NCI-H2227 (cell line): ENCODE measurements around the gene MAPKAP1.

Experiments
- DNase-seq: peaks from one replicate; lab custom pipeline; 2025; ENCODE audit not compliant: unreplicated experiment; lab: John Stamatoyannopoulos, UW

MAPKAP1 gene

DNA sequence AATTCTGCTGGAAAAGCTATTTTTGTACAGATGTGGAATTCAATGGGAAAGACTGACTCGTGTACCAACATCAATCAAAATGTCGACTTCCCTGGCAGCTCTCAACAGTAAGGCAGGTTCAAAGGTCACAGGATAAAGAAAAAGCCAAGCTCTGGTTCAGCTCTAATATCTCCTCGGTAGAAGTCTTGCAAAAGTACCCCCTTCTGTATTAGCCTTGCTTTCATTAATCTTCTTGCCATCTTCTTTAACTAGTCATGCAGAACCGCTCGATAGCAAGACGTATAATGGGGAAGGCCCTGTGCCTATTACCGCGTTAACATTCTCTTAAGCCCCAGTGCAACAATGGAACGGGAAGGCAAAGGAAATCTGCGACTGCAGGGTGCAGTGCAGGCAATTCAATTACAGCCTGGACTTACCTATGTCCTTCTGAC, 244.1 kb downstream of the MAPKAP1 start:
- DNase-seq, result peak; percentile 75

DNA sequence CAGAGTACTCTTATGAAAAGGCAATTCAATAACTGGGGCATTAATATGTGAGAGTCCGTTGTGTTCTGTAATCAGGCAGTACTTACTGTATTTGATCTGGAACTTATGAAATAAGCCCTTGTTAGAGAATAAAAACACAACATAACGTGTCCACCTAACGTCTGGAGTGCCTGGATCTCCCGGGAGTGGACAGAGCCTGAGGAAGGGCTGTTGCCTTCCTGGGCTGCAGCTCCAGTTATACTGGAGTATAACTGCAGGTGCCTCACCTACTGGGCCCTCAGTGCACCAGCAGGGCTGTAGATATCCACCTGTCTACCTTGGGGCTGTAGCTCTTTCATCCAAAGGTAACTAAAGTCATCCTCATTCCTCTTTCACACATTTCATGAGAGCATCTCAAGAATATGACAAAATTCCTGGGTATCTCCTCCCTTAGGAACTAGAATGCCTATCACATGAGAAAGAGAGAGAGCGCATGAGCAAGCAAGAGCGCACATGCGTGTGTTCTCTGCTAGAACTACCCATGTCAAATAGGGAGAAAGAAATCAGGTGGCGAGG, 245.3 kb downstream of the MAPKAP1 start:
- no peak for DNase-seq

DNA sequence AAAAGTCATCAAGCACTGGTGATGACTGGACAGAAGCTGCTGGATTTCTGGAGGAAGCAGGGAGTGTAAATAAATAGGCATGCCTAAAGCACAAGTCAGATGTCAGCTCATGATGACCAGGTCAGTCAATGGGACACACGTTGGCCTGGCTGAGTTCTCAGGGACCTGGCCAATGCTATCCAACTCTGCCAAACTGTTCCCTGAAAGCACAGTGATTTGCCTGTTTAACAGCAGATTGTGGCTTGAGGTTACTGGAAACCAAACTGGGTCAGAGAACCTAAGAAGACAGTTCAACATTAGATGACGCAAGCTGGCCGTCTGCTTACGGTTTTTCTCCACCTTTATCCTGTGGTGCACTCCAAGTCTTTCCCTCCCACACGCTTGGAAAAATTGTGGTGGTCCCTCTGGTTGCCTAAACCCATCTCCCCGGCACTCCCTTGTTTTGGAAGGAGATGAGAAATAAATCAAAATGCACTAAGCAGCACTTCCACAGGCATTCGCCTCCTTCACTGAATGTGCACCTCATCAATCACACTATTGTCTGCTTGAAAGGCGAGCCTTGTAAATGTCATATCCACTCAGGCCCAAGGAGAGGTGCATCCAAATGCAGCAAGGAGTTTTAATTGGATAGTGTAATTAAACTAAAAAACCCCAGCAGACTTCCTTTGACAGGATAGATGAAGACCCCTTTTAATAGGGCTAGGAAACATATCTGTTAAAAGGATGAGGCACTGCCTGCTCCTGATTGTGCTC, 245.9 kb downstream of the MAPKAP1 start:
- DNase-seq, result peak; percentile 9

DNA sequence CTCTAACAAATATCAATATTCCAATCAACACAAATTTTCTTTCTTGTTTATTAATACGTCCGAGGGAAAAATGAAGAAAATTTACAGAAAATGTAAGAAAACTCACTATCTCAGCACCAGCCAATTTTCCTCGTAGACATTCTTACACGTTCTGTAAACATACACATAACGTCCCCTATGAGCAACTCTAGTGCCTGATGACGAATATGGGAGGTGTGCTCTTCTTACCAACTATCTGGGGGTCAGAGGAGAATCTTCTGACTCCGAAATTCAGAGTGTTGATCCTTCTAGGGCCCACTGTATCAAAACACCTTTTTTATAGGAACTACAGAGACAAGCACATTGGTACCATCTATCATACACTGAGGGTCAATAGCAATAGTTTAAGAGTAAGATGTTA, 246.7 kb downstream of the MAPKAP1 start:
- no peak for DNase-seq

DNA sequence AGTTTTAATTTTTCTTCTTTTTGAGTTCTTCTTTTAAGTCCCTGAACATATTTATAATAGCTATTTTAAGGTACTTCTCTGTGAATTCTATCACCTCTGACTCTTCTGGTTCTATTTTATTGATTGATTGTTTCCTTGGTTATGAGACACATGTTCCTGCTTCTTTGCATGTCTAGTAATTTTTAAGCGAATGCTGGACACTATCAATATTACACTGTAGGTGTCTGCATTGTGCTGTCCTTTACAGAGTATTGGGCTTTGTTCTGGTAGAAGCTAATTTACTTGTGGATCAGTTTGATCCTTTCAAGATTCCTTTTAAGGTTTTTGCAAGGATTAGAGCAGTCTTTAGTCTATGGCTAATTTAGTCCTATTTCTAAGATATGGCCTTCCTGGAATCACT, 249.7 kb downstream of the MAPKAP1 start:
- no peak for DNase-seq

DNA sequence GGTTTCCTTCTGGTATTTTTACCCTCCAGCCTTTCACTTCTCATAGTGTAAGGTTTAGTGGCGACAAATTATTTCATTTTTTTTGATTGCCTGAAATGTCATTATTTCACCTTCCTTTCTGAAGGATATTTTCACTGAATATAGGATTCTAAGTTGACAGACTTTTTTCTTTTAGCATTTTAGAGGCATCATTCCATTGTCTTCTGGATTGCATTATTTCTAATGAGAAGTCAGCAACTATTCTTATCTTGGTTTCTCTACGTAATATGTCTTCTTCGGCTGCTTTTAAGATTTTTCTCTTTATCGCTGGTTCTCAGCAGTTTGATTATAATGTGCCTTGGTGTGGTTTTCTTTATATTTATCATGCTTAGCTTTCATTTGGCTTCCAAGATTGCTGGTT, 251.1 kb downstream of the MAPKAP1 start:
- DNase-seq, result no peak

DNA sequence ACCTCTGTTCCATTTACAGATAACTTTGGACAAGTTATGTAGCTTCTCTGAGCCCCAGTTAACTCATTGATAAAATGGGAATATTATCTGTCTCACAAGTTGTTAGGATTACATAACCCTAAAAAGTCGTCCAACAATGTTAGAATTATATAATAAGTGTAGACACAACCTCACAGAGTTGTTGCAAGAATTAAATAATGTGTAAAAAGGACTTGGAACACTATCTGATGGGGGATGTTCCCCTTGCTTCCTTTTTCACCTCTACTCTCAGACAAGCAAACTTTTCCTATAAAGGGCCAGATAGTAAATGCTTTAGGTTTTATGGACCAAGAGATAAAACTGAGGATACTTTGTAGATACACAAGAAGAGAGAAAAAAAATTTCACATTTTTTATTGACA, 251.9 kb downstream of the MAPKAP1 start:
- no peak for DNase-seq

DNA sequence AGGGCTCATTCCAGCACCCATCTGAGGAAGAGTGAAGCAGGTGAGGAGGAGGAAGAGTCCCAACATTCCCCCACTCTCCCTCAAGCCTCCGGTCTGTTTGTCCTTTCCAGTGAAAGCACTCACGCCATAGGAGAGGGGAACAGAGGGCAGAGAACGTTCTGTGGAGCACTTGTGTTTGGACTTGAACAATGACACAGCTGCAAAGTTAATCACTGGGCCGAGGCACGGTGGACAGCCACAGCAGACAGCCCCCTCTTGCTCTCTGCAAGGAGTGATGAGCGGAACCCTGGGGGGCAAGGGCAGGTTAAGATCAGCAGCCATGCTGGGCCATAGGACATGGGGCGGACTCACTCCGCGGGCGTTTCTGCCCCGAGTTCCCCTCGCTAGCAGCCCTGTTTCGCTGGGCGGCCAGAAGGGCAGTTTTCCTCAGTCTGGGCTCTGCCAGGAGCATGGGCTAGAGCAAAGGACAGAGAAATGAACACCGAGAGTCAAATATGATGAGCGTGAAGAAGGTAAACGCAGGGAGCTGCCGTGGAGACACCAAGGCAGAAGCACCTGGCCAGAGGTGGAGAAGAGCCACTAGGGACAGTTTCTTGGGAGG, 259.7 kb downstream of the MAPKAP1 start:
- no peak for DNase-seq

DNA sequence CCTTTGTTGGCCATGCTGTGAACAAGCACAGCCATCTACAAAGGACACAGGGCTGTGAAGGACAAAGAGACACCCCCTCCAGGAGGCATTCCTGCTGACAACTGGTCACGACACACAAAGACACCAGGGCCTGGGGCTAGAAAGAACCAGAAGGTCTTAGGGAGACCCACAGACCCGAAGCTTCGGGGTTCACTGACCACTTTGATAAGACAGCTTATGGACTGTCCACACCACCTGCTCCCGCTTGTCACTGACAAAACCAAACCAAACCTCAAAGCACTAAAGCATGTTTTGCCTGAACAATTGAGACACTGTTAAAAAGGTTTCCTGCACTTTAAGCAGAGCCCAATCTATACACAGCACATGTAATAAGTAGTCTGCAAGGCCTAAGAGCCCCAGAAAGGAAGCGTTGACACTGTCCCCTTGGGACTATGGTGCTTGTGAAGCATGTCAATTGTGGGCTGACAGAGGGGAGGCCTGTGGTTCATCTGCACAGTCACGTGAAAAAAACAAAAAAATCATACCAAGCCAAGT, 260.4 kb downstream of the MAPKAP1 start:
- DNase-seq, result no peak

DNA sequence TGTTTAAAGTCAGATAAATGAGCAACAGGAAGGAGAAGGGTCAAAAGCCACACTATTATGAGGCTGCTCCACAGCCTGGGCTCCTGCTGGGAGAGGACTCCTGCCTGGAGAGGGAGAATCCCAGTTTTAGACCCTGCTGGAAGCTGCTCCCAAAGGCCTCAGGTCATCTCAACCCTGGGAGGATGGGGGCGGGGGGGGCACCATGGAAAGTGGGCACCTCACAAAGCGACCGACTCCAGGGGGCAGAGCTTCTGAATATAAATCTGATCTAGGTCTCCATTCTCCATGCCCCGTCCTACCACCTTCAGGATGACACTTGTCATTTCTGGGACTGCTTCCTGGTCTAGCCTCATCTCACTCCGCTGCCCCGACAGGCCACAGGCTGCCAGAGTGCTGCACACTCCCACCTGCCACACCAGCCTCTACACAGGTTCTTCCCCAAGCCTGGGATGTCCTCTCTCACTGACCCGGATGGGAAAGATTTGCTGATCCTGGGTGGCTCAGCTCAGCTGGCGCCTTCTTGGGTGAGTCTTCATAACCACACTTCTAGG, 262.0 kb downstream of the MAPKAP1 start:
- no peak for DNase-seq

DNA sequence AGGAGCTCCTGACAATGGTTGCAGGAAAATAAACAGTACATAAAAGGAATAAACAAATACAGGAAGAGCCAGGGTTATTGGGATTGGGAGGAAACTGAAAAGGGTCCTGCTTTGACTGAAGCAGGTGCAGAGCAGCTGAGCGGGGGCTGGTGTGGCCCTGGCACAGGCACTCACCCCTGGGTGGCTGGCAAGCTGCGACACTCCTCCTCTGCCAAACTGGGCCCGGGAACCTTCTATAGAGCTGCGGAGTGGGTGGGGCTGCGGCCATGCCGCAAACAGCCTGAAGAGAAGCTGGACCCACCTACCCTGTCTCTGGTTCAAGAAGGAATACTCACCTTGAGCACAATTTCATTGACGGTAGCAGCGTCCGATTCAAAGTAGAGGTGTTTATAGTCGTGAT, 262.8 kb downstream of the MAPKAP1 start:
- DNase-seq, result no peak

DNA sequence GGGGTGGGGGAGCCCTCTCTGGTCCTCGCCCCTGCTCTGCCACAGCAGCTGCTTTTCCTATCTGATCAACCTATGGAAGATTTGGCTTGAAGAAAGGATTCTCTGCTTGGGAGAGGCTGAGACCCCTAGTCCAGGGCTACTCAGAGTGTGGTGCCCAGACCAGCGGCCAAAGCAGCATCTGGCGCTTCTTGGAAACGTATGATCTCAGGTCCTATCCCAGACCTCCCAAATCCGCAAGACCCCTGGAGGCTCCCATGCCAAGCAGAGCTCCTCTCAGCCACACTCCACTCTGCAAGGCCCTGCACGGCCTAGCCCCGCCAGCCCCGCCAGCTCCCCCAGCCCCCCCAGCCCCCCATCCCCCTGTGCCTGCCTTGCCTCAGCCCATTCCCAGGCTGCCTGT, 263.6 kb downstream of the MAPKAP1 start:
- no peak for DNase-seq

DNA sequence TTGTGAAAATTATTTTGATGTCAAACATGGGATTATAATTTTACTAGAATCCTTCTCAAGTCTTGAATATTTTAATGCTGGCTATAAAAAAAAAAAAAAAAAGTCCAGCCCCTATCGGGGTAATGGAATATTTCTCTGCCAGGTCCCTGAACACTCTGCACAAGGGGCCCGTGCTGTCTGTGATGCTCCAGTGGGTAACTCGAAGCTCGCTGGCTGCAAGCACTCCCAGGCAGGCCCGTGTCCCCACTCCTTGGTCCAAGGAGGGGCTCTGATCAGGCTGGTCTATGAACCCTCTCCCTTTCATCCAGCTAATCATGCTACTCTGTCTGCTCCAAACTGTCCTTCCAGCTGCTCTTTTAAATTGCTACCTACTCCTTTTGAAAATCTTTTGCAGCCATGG, 264.6 kb downstream of the MAPKAP1 start:
- no peak for DNase-seq

DNA sequence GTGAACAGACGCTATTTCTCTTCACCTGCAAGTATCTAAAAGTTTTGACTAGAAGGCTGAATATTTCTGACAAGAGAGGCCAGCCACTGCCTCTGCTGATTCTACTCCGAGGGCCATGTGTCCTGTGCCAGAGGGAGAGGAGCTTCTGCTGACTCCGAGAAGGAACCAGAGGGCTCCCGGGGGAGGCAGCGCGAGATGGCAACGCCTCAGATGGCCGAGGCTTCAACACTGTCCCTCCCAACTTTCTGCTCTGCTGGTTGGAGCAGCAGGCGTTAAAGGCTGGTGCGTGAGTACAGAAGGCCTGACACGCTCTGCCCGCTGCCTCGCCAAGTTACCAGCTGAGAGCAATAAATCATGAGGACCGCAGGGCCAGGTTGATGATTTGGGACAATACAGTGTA, 266.6 kb downstream of the MAPKAP1 start:
- no peak for DNase-seq

DNA sequence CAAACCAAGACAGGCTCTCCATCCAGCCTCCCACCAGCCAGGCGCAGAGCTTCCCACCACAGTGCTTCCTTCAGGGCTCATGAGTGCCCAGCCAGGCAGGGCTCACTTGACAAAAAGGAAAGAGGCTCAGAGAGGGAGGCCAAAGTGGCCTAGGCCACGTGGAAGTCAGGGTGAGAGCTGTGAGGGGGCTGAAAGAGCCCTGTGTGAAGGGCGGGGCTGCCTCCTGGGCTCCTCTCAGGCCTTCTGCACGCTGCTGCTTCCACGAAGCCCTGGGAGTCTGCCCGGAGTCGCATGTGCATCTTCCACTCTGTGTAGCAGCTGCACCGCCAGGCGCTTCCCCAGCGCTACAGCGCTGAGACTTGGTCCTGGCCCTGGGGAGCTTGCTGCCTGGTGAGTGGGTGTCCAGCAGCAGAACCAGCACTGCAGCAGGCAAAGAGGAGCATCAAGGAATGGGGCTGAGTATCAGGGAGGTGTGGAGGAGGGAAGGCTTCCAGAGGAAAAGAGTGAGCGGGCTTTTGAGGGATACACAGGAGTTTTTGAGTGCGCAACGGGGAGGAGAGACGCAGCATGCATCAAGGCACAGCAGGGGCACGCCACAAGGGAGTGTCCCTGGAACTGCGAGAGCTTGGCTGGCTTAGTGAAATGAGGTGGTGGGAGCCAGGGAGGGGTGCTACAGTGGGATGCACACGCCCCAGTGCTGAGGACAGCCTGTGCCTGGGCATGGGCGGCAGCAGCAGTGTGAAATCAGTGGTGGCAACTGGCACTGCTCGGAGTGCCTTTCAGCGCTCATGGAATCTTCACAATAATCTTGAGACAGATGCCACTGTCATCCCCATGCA, 267.4 kb downstream of the MAPKAP1 start:
- DNase-seq, result no peak

DNA sequence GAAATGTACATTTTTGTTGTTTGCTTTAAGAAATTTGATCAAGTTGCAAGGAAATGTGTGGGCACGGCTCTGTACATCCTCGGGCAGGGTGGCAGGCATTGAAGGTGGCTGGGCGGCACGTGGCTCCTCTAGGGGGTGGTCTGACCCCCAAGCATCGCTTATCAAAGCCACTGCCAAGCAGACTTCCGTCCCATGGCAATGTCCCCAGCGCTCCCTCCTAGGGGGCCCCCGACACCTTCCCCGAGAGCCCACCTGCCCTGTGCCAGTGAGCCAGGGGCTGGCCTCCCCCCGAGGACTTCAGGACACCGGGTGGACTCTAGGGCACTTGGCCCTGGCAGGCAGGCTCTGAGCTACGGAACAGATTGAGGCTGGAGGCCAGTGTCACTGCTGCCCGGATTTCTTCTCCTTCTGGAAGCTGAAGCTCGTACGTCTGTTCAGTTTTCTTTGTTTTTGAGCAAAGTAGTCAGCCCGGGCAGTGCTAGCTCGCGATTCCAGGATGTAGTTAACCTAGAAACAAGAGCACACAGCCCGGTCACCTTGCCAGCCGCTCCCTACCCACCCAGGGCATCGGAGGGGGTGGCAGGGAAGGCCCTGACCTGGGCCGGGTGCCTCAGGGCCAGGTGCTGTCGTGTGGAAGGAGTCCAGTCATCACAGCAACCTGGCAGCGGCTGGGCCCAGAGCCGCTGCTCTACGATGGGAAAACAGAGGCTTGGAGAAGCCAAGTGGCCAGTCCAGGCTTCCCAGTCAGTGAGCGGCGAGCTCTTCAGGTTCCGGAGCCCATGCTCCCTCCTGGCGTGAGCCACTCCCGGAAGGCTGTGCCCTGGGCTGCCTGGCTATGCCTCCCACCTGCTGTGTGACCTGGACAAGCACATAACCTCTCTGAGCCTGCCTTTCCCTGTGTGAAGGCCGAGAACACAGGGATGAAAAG, 268.2 kb downstream of the MAPKAP1 start:
- DNase-seq, result no peak

DNA sequence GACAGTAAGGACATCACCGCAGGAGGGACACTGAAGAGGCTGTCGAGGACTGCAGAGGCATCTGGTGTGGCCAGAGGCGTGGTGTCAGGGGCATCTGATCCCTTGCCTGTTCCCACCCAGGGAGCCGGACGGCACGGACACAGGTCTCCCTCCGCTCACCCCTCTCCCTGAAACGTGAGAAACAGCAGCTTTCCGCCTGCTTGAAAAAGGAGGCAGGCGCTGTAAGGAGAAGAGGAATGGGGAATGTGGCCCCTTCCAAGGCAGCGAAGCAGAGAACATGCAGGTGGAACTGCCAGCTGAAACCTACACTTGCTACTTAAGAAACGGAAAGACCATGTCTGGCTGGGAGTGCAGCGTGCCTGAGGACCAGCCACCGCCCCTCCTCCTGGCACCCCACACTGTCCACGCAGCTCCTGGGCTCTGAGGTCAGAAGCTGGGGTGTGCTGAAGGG, 269.2 kb downstream of the MAPKAP1 start:
- DNase-seq, result no peak

DNA sequence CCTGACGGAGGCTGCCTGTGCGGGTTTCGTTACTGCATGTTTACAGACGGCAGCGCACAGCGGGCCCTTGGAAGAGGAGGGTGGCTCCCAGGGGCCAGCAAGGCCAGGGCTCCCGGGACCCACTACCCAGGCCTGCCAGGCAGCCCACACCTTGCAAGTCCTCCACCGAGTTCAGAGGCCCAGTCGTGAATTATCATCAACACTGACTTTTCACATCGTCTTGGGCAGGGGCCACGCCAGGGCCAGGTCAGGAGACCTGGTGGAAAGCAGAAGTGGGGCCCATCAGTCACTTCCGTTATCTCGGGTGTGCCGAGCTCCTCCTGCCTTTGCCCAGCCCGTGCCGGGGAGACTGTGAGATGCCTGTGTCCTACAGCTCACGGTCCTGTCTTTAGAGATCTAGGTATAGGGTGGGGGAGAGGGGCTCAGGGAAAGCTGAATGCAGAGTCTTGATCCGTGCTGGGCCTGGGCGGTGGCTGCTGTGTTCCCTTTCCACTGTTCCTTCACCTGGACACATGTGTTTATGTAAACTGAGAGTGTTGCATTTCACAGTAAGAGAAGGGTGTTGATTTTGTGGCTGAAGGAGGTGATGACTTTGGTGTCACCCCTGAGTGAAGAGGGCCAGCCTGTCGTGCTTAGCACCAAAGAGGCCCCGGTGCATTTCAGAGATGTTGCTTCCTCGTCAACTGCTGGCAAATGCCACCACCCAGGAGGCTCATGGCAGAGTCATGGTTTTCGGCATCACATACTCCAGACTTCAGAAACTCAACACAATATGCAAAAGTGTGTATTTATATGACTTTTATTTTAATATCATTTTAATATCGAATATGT, 270.2 kb downstream of the MAPKAP1 start:
- DNase-seq, result no peak
